Measurements from ENCODE around the gene CROCC2.

The CROCC2 gene

GRCh38 chr2:240933966-240934700, 28.0 kb downstream of the CROCC2 start:
- DNase-seq (ENCODE audit: low read depth), result no peak

- no peak for DNase-seq (ENCODE audit: low read depth)
Observed at GRCh38 chr2:240934701-240935102, 28.6 kb downstream of the CROCC2 start.

- no peak for DNase-seq (ENCODE audit: low read depth)
Observed at GRCh38 chr2:240935103-240935876, 29.2 kb downstream of the CROCC2 start.

GRCh38 chr2:240936106-240936505, 30.0 kb downstream of the CROCC2 start:
- no peak for DNase-seq (ENCODE audit: low read depth)

- DNase-seq (ENCODE audit: low read depth), result no peak
Observed at GRCh38 chr2:240946046-240946445, 39.9 kb downstream of the CROCC2 start.

GRCh38 chr2:240946654-240947053, 40.5 kb downstream of the CROCC2 start:
- DNase-seq (ENCODE audit: low read depth), result no peak

GRCh38 chr2:240947176-240947575, 41.0 kb downstream of the CROCC2 start:
- no peak for DNase-seq (ENCODE audit: low read depth)

GRCh38 chr2:240947607-240948006, 41.5 kb downstream of the CROCC2 start:
- DNase-seq (ENCODE audit: low read depth), result no peak

GRCh38 chr2:240948086-240948485, 42.0 kb downstream of the CROCC2 start:
- DNase-seq (ENCODE audit: low read depth), result no peak

- DNase-seq (ENCODE audit: low read depth), result no peak
Observed at GRCh38 chr2:240948905-240949790, 43.0 kb downstream of the CROCC2 start.

- no peak for DNase-seq (ENCODE audit: low read depth)
Observed at GRCh38 chr2:240949791-240950705, 43.9 kb downstream of the CROCC2 start.

GRCh38 chr2:240951045-240951594, 45.0 kb downstream of the CROCC2 start:
- DNase-seq (ENCODE audit: low read depth), result no peak

- no peak for DNase-seq (ENCODE audit: low read depth)
Observed at GRCh38 chr2:240952496-240953246, 46.5 kb downstream of the CROCC2 start.

GRCh38 chr2:240953426-240954410, 47.6 kb downstream of the CROCC2 start:
- no peak for DNase-seq (ENCODE audit: low read depth)

- no peak for DNase-seq (ENCODE audit: low read depth)
Observed at GRCh38 chr2:240954436-240955305, 48.5 kb downstream of the CROCC2 start.

GRCh38 chr2:240955306-240956170, 49.4 kb downstream of the CROCC2 start:
- DNase-seq (ENCODE audit: low read depth), result no peak
